ENCODE results near the gene SCNN1B.

SCNN1B gene

GRCh38 chr16:23276821-23277220 is 25.3 kb upstream of the SCNN1B start:
- H3K4me3 ChIP-seq (ENCODE audit: low read depth, low read length) = no peak overlapping the region
- no peak for DNase-seq (ENCODE audit: low read depth)
- TF ChIP-seq CTCF (conservative IDR thresholded peaks at IDR 0.05; ENCODE audit: low read depth, low read length) = no peak

GRCh38 chr16:23278031-23278430 is 24.1 kb upstream of the SCNN1B start:
- no peak overlapping the region for H3K4me3 ChIP-seq (ENCODE audit: low read depth, low read length)
- no peak for TF ChIP-seq CTCF (conservative IDR thresholded peaks at IDR 0.05; ENCODE audit: low read depth, low read length)
- no peak for DNase-seq (ENCODE audit: low read depth)

GRCh38 chr16:23279721-23280153 is 22.4 kb upstream of the SCNN1B start:
- H3K4me3 ChIP-seq (ENCODE audit: low read depth, low read length) = no peak overlapping the region
- TF ChIP-seq CTCF (conservative IDR thresholded peaks at IDR 0.05; ENCODE audit: low read depth, low read length) = no peak
- DNase-seq (ENCODE audit: low read depth) = peak; percentile 2

GRCh38 chr16:23280483-23280967 is 21.6 kb upstream of the SCNN1B start:
- DNase-seq (ENCODE audit: low read depth) = no peak
- no peak overlapping the region for H3K4me3 ChIP-seq (ENCODE audit: low read depth, low read length)
- TF ChIP-seq CTCF (conservative IDR thresholded peaks at IDR 0.05; ENCODE audit: low read depth, low read length) = no peak

GRCh38 chr16:23282568-23282967 is 19.5 kb upstream of the SCNN1B start:
- H3K4me3 ChIP-seq (ENCODE audit: low read depth, low read length) = no peak overlapping the region
- no peak for TF ChIP-seq CTCF (conservative IDR thresholded peaks at IDR 0.05; ENCODE audit: low read depth, low read length)
- DNase-seq (ENCODE audit: low read depth) = no peak

- no peak for DNase-seq (ENCODE audit: low read depth)
- no peak overlapping the region for H3K4me3 ChIP-seq (ENCODE audit: low read depth, low read length)
- TF ChIP-seq CTCF (conservative IDR thresholded peaks at IDR 0.05; ENCODE audit: low read depth, low read length) = no peak
Measured at GRCh38 chr16:23283571-23283970, 18.5 kb upstream of the SCNN1B start.

GRCh38 chr16:23284584-23284983 is 17.5 kb upstream of the SCNN1B start:
- H3K4me3 ChIP-seq (ENCODE audit: low read depth, low read length) = no peak overlapping the region
- no peak for TF ChIP-seq CTCF (conservative IDR thresholded peaks at IDR 0.05; ENCODE audit: low read depth, low read length)
- no peak for DNase-seq (ENCODE audit: low read depth)
